ENCODE measurements around the gene P2RY13.

Gene P2RY13

GRCh38 chr3:151329363-151329762, at the start of gene P2RY13:
TSS of gene P2RY13 (minus strand) at chr3:151329549. CDS start at chr3:151329528, 21 bp downstream.
- DNase-seq, result no peak

- DNase-seq, result no peak
These were observed 48.5 kb upstream of the P2RY13 start for GRCh38 chr3:151377768-151378385.

GRCh38 chr3:151372063-151372820, 42.9 kb upstream of the P2RY13 start:
- DNase-seq, result no peak

GRCh38 chr3:151371526-151371925, 42.2 kb upstream of the P2RY13 start:
- DNase-seq, result no peak

GRCh38 chr3:151367448-151367847, 38.1 kb upstream of the P2RY13 start:
- DNase-seq, result no peak

- DNase-seq, result no peak
These were observed 37.6 kb upstream of the P2RY13 start for GRCh38 chr3:151366993-151367392.

GRCh38 chr3:151362751-151363174, 33.4 kb upstream of the P2RY13 start:
- DNase-seq, result no peak

- no peak for DNase-seq
These were observed 28.1 kb upstream of the P2RY13 start for GRCh38 chr3:151357463-151357850.

GRCh38 chr3:151356794-151357462, 27.6 kb upstream of the P2RY13 start:
- DNase-seq, result no peak

GRCh38 chr3:151351648-151352047, 22.3 kb upstream of the P2RY13 start:
- no peak for DNase-seq

- DNase-seq, result no peak
These were observed 21.9 kb upstream of the P2RY13 start for GRCh38 chr3:151351219-151351618.

GRCh38 chr3:151350656-151351055, 21.3 kb upstream of the P2RY13 start:
- no peak for DNase-seq

- no peak for DNase-seq
These were observed 18.1 kb upstream of the P2RY13 start for GRCh38 chr3:151347432-151347831.

- DNase-seq, result no peak
These were observed 16.9 kb upstream of the P2RY13 start for GRCh38 chr3:151346292-151346691.

GRCh38 chr3:151345859-151346258, 16.5 kb upstream of the P2RY13 start:
- no peak for DNase-seq

- DNase-seq, result no peak
These were observed 2.3 kb upstream of the P2RY13 start for GRCh38 chr3:151331696-151332095.

GRCh38 chr3:151330899-151331298, 1.6 kb upstream of the P2RY13 start:
- no peak for DNase-seq

- no peak for DNase-seq
These were observed 1.0 kb upstream of the P2RY13 start for GRCh38 chr3:151330379-151330778.

- no peak for DNase-seq
These were observed 902 bp downstream of the P2RY13 start for GRCh38 chr3:151328298-151328995.

- no peak for DNase-seq
These were observed 1.7 kb downstream of the P2RY13 start for GRCh38 chr3:151327571-151328198.

GRCh38 chr3:151322511-151322910, 6.8 kb downstream of the P2RY13 start:
- DNase-seq, result no peak

GRCh38 chr3:151321526-151321925, 7.8 kb downstream of the P2RY13 start:
- DNase-seq, result no peak

- DNase-seq, result no peak
These were observed 9.2 kb downstream of the P2RY13 start for GRCh38 chr3:151320131-151320530.
